A549 (cell line): Measurements from ENCODE around the gene TMEM107. TPM values are rescaled to one million over a fixed set of nuclear protein-coding genes. Genes with fewer than 3 reads are reported as not detected.

Experiments used
- HOXB5 ChIP-seq: fragments of 250-450 bp; sonication (Bioruptor Pico); IDR thresholded peaks from 2 replicates; pipeline ENCODE4 v1.5.0; 2020; ENCODE audit warnings: mild to moderate bottlenecking, moderate library complexity
- MAFK ChIP-seq: fragments of 450-650 bp; IDR thresholded peaks from 2 replicates; pipeline ENCODE4 v1.6.1; 2014; ENCODE audit not compliant: partially characterized antibody
- NPAS2 ChIP-seq: fragments of 250-450 bp; sonication (Bioruptor Pico); IDR thresholded peaks from 2 replicates; pipeline ENCODE4 v1.8.0; 2022; ENCODE audit warnings: mild to moderate bottlenecking, moderate library complexity, borderline replicate concordance
- polyA plus RNA-seq, 4 experiments: library from polyadenylated mRNA; depleted of rRNA in 3 of 4; stranded (reverse); fragments of >200 nt; fragmentation: RNase III in 1 of 4; extraction: RNeasy Plus Mini Kit Qiagen cat#74134 plus additional on column Dnase treatment in 1 of 4; gene quantifications; 2 replicates in 3 of 4; 3 replicates in 1 of 4; pipeline ENCODE4 v1.2.3, GENCODE V29; 2011 to 2017
- TF ChIP-seq, protein P1 (sequence below): fragments of 250-450 bp; sonication (Bioruptor Pico); IDR thresholded peaks from 2 replicates; pipeline ENCODE4 v1.5.0; 2020; ENCODE audit warnings: low read depth, mild to moderate bottlenecking, moderate library complexity
- TF ChIP-seq, protein P2 (sequence below): IDR thresholded peaks from 2 replicates; pipeline ENCODE4 v1.6.1; 2012

The TMEM107 gene
- polyA plus RNA-seq, 2 of the 4 experiments (the other 2 are of a cell fraction): 17.0 to 22.8 TPM

DNA sequence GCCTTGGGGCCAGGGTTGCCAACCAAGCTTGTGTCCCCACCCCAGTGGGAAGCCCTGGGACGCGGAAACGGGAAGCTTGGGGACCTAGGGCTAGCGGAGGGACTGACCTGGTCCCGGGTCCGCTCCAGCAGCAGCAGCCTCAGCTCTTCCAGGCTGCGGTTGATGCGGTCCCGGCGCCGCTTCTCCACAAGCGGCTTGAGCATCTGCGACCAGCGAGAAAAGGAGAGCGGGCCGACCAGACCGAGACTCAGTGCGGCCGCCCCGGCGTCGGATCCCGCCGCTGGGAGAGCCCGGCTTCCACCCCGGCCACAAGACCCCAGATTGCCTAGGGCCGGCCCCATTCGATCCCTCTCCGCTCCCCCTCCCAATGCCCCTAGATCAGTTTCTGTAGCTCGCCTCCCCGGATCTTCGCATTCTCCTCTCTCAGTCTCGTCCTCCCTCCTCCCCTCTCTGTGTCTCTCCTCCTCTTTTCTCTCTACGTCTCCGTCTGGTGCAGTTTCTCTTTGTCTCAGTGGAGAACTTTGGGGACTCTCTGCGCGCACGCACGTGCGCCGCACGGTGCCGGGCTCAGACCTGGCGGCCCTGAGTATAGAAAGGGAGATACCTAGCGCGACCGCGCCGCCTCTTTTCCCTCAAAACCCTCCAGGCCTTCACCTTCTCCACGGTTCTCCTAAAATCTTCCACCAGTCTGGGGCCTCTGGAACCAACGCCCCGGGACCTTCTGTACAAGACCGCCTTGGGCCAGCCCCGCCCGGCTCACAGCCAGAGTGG, 53.1 kb downstream of the TMEM107 start (continued):
- TF ChIP-seq HOXB5 (CRISPR knock-in tag) (0 out of 2 replicates have a peak, but pooled peaks have one; percentile 75), NPAS2 (CRISPR knock-in tag) (no peak), MAFK (no peak)
- TF ChIP-seq, protein P1, sequence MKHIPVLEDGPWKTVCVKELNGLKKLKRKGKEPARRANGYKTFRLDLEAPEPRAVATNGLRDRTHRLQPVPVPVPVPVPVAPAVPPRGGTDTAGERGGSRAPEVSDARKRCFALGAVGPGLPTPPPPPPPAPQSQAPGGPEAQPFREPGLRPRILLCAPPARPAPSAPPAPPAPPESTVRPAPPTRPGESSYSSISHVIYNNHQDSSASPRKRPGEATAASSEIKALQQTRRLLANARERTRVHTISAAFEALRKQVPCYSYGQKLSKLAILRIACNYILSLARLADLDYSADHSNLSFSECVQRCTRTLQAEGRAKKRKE (CRISPR knock-in tag): peak; percentile 25; the same call in 1 of the 2 replicates
- TF ChIP-seq, protein P2, sequence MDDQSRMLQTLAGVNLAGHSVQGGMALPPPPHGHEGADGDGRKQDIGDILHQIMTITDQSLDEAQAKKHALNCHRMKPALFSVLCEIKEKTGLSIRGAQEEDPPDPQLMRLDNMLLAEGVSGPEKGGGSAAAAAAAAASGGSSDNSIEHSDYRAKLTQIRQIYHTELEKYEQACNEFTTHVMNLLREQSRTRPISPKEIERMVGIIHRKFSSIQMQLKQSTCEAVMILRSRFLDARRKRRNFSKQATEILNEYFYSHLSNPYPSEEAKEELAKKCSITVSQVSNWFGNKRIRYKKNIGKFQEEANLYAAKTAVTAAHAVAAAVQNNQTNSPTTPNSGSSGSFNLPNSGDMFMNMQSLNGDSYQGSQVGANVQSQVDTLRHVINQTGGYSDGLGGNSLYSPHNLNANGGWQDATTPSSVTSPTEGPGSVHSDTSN: no peak

Other genes starting within 250 kb of the TMEM107 start
- gene KCNAB3, start 246.5 kb downstream of the TMEM107 start, polyA plus RNA-seq (2011; rRNA removed): 2.4 and 2.7 TPM in 2 replicates
- gene KCNAB3, start 246.5 kb downstream of the TMEM107 start, polyA plus RNA-seq (2017; fragmentation: RNase III; extraction: RNeasy Plus Mini Kit Qiagen cat#74134 plus additional on column Dnase treatment): 3.2 to 4.8 TPM (median 3.4 TPM) in 3 replicates
- gene TRAPPC1, start 244.4 kb downstream of the TMEM107 start, polyA plus RNA-seq (2011; rRNA removed): 200 and 204 TPM in 2 replicates
- gene TRAPPC1, start 244.4 kb downstream of the TMEM107 start, polyA plus RNA-seq (2017; fragmentation: RNase III; extraction: RNeasy Plus Mini Kit Qiagen cat#74134 plus additional on column Dnase treatment): 314 to 336 TPM (median 328 TPM) in 3 replicates
- gene CNTROB, start 244.2 kb downstream of the TMEM107 start, polyA plus RNA-seq (2011; rRNA removed): 23.2 and 28.3 TPM in 2 replicates
- 56.4 to 59.4 TPM (median 57.0 TPM) in 3 replicates for gene CNTROB, start 244.2 kb downstream of the TMEM107 start, polyA plus RNA-seq (2017; fragmentation: RNase III; extraction: RNeasy Plus Mini Kit Qiagen cat#74134 plus additional on column Dnase treatment)
- not detected in 2 replicates for gene GUCY2D, start 173.8 kb downstream of the TMEM107 start, polyA plus RNA-seq (2011; rRNA removed)
- 0.14 to 0.50 TPM in 2 of 3 replicates, not detected in the other for gene GUCY2D, start 173.8 kb downstream of the TMEM107 start, polyA plus RNA-seq (2017; fragmentation: RNase III; extraction: RNeasy Plus Mini Kit Qiagen cat#74134 plus additional on column Dnase treatment)
- not detected in 2 replicates for gene ALOX15B, start 137.3 kb downstream of the TMEM107 start, polyA plus RNA-seq (2011; rRNA removed)
- not detected in 3 replicates for gene ALOX15B, start 137.3 kb downstream of the TMEM107 start, polyA plus RNA-seq (2017; fragmentation: RNase III; extraction: RNeasy Plus Mini Kit Qiagen cat#74134 plus additional on column Dnase treatment)
- 0.63 and 1.0 TPM in 2 replicates for gene ALOX12B, start 88.7 kb downstream of the TMEM107 start, polyA plus RNA-seq (2011; rRNA removed)
- gene ALOX12B, start 88.7 kb downstream of the TMEM107 start, polyA plus RNA-seq (2017; fragmentation: RNase III; extraction: RNeasy Plus Mini Kit Qiagen cat#74134 plus additional on column Dnase treatment): 1.0 to 1.5 TPM (median 1.3 TPM) in 3 replicates
- 0.35 and 0.58 TPM in 2 replicates for gene ALOXE3, start 57.9 kb downstream of the TMEM107 start, polyA plus RNA-seq (2011; rRNA removed)
- gene ALOXE3, start 57.9 kb downstream of the TMEM107 start, polyA plus RNA-seq (2017; fragmentation: RNase III; extraction: RNeasy Plus Mini Kit Qiagen cat#74134 plus additional on column Dnase treatment): 0.40 to 0.51 TPM (median 0.46 TPM) in 3 replicates
- 0.56 and 0.58 TPM in 2 replicates for gene HES7, start 52.3 kb downstream of the TMEM107 start, polyA plus RNA-seq (2011; rRNA removed)
- gene HES7, start 52.3 kb downstream of the TMEM107 start, polyA plus RNA-seq (2017; fragmentation: RNase III; extraction: RNeasy Plus Mini Kit Qiagen cat#74134 plus additional on column Dnase treatment): 0.67 to 1.4 TPM (median 0.72 TPM) in 3 replicates
- gene PER1, start 24.0 kb downstream of the TMEM107 start, polyA plus RNA-seq (2011; rRNA removed): 5.5 and 5.6 TPM in 2 replicates
- 6.8 to 8.7 TPM (median 8.4 TPM) in 3 replicates for gene PER1, start 24.0 kb downstream of the TMEM107 start, polyA plus RNA-seq (2017; fragmentation: RNase III; extraction: RNeasy Plus Mini Kit Qiagen cat#74134 plus additional on column Dnase treatment)
- gene VAMP2, start 13.4 kb downstream of the TMEM107 start, polyA plus RNA-seq (2011; rRNA removed): 21.7 and 24.7 TPM in 2 replicates
- 19.2 to 23.3 TPM (median 19.3 TPM) in 3 replicates for gene VAMP2, start 13.4 kb downstream of the TMEM107 start, polyA plus RNA-seq (2017; fragmentation: RNase III; extraction: RNeasy Plus Mini Kit Qiagen cat#74134 plus additional on column Dnase treatment)
- gene BORCS6, start 13.8 kb upstream of the TMEM107 start, polyA plus RNA-seq (2011; rRNA removed): 3.0 and 3.3 TPM in 2 replicates
- 4.1 to 6.6 TPM (median 6.1 TPM) in 3 replicates for gene BORCS6, start 13.8 kb upstream of the TMEM107 start, polyA plus RNA-seq (2017; fragmentation: RNase III; extraction: RNeasy Plus Mini Kit Qiagen cat#74134 plus additional on column Dnase treatment)
- 51.0 and 59.5 TPM in 2 replicates for gene AURKB, start 34.2 kb upstream of the TMEM107 start, polyA plus RNA-seq (2011; rRNA removed)
- 124 to 137 TPM (median 130 TPM) in 3 replicates for gene AURKB, start 34.2 kb upstream of the TMEM107 start, polyA plus RNA-seq (2017; fragmentation: RNase III; extraction: RNeasy Plus Mini Kit Qiagen cat#74134 plus additional on column Dnase treatment)
- gene CTC1, start 71.7 kb upstream of the TMEM107 start, polyA plus RNA-seq (2011; rRNA removed): 21.9 and 32.7 TPM in 2 replicates
- gene CTC1, start 71.7 kb upstream of the TMEM107 start, polyA plus RNA-seq (2017; fragmentation: RNase III; extraction: RNeasy Plus Mini Kit Qiagen cat#74134 plus additional on column Dnase treatment): 14.9 to 21.7 TPM (median 19.7 TPM) in 3 replicates
- gene PFAS, start 72.9 kb upstream of the TMEM107 start, polyA plus RNA-seq (2011; rRNA removed): 51.9 and 64.5 TPM in 2 replicates
- 58.2 to 60.1 TPM (median 59.2 TPM) in 3 replicates for gene PFAS, start 72.9 kb upstream of the TMEM107 start, polyA plus RNA-seq (2017; fragmentation: RNase III; extraction: RNeasy Plus Mini Kit Qiagen cat#74134 plus additional on column Dnase treatment)
- gene RANGRF, start 112.3 kb upstream of the TMEM107 start, polyA plus RNA-seq (2011; rRNA removed): 56.4 and 60.4 TPM in 2 replicates
- 43.6 to 49.0 TPM (median 47.2 TPM) in 3 replicates for gene RANGRF, start 112.3 kb upstream of the TMEM107 start, polyA plus RNA-seq (2017; fragmentation: RNase III; extraction: RNeasy Plus Mini Kit Qiagen cat#74134 plus additional on column Dnase treatment)
- gene SLC25A35, start 119.0 kb upstream of the TMEM107 start, polyA plus RNA-seq (2011; rRNA removed): 6.8 and 9.1 TPM in 2 replicates
- gene SLC25A35, start 119.0 kb upstream of the TMEM107 start, polyA plus RNA-seq (2017; fragmentation: RNase III; extraction: RNeasy Plus Mini Kit Qiagen cat#74134 plus additional on column Dnase treatment): 7.5 to 11.2 TPM (median 10.1 TPM) in 3 replicates
- gene ARHGEF15, start 133.9 kb upstream of the TMEM107 start, polyA plus RNA-seq (2011; rRNA removed): not detected in 2 replicates
- gene ARHGEF15, start 133.9 kb upstream of the TMEM107 start, polyA plus RNA-seq (2017; fragmentation: RNase III; extraction: RNeasy Plus Mini Kit Qiagen cat#74134 plus additional on column Dnase treatment): not detected in 3 replicates
- not detected in 2 replicates for gene ODF4, start 163.5 kb upstream of the TMEM107 start, polyA plus RNA-seq (2011; rRNA removed)
- not detected in 3 replicates for gene ODF4, start 163.5 kb upstream of the TMEM107 start, polyA plus RNA-seq (2017; fragmentation: RNase III; extraction: RNeasy Plus Mini Kit Qiagen cat#74134 plus additional on column Dnase treatment)
- gene RPL26, start 206.8 kb upstream of the TMEM107 start, polyA plus RNA-seq (2011; rRNA removed): 6,286 and 7,141 TPM in 2 replicates
- gene RPL26, start 206.8 kb upstream of the TMEM107 start, polyA plus RNA-seq (2017; fragmentation: RNase III; extraction: RNeasy Plus Mini Kit Qiagen cat#74134 plus additional on column Dnase treatment): 5,521 to 6,159 TPM (median 5,591 TPM) in 3 replicates
- not detected in 2 replicates for gene RNF222, start 221.4 kb upstream of the TMEM107 start, polyA plus RNA-seq (2011; rRNA removed)
- gene RNF222, start 221.4 kb upstream of the TMEM107 start, polyA plus RNA-seq (2017; fragmentation: RNase III; extraction: RNeasy Plus Mini Kit Qiagen cat#74134 plus additional on column Dnase treatment): not detected in 3 replicates